GM12892 (cell line): ENCODE data around the gene TSPAN4.

Source experiments
- POLR2A ChIP-seq: IDR thresholded peaks from 2 replicates; pipeline ENCODE4 v1.6.1; 2011; ENCODE audit warnings: low read depth, low read length, control low read depth
- POLR2AphosphoS5 ChIP-seq: IDR thresholded peaks from 2 replicates; pipeline ENCODE4 v1.6.1; 2011; ENCODE audit warnings: low read depth, low read length, control low read depth

GRCh38 chr11:849104-849824, 6.6 kb downstream of the TSPAN4 start:
- TF ChIP-seq POLR2A, result no peak
- no peak for TF ChIP-seq POLR2AphosphoS5
